ENCODE measurements around the gene AQP9.

The AQP9 gene

GRCh38 chr15:58119016-58119415, 19.2 kb upstream of the AQP9 start:
- Mint-ChIP-seq H3K27me3 (ENCODE audit: low read depth) (peaks cover 10% of the 10 kb centered on the region), H3K36me3 (ENCODE audit: low read depth) (no peaks in the 10 kb centered on the region)

DNA sequence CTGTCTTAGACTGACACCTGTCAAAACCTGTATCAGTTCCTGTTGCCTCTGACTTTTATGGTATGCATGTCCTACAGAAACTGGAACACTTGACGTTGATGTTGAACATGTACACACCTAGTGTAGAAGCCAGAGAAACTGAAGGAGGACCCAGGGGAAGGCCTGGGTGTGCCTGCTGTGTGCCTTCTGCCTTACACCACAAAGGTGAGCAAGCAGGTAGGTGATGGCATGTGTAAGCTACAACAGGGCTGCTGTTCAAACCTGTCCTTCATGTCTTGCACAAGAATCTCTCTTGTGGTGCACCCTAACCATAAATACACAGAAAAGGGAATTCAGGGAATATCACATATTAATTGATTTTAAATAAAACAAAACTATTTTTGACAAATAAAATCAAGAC, 13.6 kb upstream of the AQP9 start:
- H3K9me3 Mint-ChIP-seq, result peaks cover 7% of the 10 kb centered on the region
- no peak overlapping the region for H3K4me3 Mint-ChIP-seq
- no peak overlapping the region for H3K27ac Mint-ChIP-seq
- H3K4me1 Mint-ChIP-seq (ENCODE audit: low read depth), result no peaks in the 10 kb centered on the region
- no peak for DNase-seq (ENCODE audit: low spot score)
- no peaks in the 10 kb centered on the region for H3K36me3 Mint-ChIP-seq (ENCODE audit: low read depth)
- peaks cover 11% of the 10 kb centered on the region for H3K27me3 Mint-ChIP-seq (ENCODE audit: low read depth)

More at GRCh38 chr15:58119016-58119415, 19.2 kb upstream of the AQP9 start:
- no peak overlapping the region for H3K27ac Mint-ChIP-seq
- DNase-seq (ENCODE audit: low spot score), result no peak
- H3K9me3 Mint-ChIP-seq, result no peaks in the 10 kb centered on the region
- peaks cover 2% of the 10 kb centered on the region for H3K4me1 Mint-ChIP-seq (ENCODE audit: low read depth)
- no peak overlapping the region for H3K4me3 Mint-ChIP-seq

DNA sequence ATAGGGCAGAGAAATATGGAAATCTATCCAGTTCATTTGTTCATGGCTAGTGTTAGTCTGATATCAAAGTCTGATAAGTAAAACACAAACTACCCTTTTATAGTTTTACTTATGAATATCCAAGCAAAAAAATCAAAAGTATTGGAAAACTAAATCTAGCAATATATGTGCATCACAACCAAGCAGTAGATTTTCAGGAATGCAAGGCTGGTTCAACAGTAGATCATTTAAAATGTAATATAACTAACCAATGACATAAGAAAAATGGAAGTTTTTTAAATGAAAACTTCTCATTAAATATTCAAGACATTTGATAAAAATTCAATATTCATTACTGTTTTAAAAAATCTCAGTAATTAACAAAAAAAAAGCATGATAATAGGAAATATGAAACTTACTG, 12.8 kb upstream of the AQP9 start:
- no peak overlapping the region for H3K4me3 Mint-ChIP-seq
- no peak overlapping the region for H3K27ac Mint-ChIP-seq
- H3K4me1 Mint-ChIP-seq (ENCODE audit: low read depth), result no peaks in the 10 kb centered on the region
- H3K27me3 Mint-ChIP-seq (ENCODE audit: low read depth), result peaks cover 11% of the 10 kb centered on the region
- no peak for DNase-seq (ENCODE audit: low spot score)
- H3K36me3 Mint-ChIP-seq (ENCODE audit: low read depth), result no peaks in the 10 kb centered on the region
- peaks cover 7% of the 10 kb centered on the region for H3K9me3 Mint-ChIP-seq

DNA sequence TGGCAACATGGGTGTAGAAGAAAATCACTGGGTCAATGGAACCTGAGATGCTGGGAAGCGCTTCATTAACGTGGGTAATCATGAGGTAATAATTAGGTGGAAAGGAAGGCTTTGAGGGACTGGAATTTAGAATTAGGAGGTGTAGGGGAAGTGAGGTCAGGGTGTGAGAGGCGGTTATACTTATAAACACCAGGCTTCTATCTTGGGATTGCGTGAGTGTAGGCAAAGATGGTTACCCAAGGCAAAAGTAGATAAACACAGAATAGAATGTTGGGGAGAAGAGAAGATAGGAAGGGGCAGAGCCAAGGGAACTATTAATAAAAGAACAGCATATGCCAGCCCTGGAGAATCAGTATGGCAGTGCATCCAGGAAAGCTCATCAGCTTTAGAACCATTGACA, 3.3 kb upstream of the AQP9 start:
- H3K27me3 Mint-ChIP-seq (ENCODE audit: low read depth), result peaks cover 13% of the 10 kb centered on the region
- no peak overlapping the region for H3K4me3 Mint-ChIP-seq
- H3K27ac Mint-ChIP-seq, result no peak overlapping the region
- no peaks in the 10 kb centered on the region for H3K36me3 Mint-ChIP-seq (ENCODE audit: low read depth)
- H3K4me1 Mint-ChIP-seq (ENCODE audit: low read depth), result peaks cover 3% of the 10 kb centered on the region
- no peak for DNase-seq (ENCODE audit: low spot score)
- no peaks in the 10 kb centered on the region for H3K9me3 Mint-ChIP-seq

DNA sequence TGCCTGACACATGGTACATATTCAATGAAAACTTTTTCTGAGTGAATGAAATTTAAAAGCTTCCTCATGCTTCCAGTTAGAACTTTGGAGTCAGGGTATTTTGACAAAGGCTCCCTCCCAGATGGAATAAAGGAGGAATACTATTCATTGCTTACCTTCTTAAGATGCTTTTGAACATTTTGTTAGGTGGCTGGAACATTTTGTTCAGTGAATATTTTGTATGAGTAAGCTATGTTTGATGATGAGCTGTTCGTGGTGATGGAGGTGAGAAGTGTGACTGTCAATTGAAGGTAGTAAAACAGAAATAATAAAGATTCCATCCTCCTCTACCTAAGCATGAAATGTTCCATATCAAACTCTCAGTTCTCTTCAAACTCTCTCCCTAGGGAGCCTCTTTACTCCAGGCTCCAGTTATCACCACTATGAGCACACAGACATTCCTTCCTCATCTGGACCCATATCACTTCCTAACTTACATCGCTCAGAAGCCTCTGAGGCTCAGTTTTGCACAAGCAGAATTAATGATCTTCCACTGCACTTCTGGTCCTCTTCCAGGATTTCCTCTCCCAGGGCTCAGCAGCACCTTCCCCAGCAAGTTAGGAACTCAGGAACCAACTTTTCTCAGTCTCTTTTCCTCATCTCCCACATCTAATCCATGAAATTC, 2.5 kb upstream of the AQP9 start:
- Mint-ChIP-seq H3K27ac (no peak overlapping the region), H3K4me1 (ENCODE audit: low read depth) (peaks cover 4% of the 10 kb centered on the region), H3K4me3 (no peak overlapping the region), H3K27me3 (ENCODE audit: low read depth) (peaks cover 13% of the 10 kb centered on the region), H3K9me3 (no peaks in the 10 kb centered on the region), H3K36me3 (ENCODE audit: low read depth) (no peaks in the 10 kb centered on the region)
- DNase-seq (ENCODE audit: low spot score), result no peak

DNA sequence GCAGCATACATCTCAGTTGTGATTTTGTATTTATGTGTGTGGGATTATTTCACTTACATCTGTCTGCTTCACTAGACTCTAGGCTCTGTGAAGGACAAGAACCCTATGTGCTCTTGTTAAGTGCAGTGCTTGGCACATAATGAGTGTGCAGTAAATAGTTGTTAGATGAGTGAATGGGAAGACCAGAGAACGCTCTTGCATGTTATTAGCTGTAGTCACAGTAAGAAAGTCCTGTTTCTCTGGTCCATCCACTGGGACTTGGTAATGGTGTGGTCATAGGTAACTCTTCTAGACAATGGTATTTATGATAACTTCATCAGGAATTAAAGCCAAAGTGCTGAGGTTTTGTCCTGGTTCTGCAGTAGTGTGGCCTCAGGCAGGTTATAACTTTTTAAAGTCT, 1.4 kb upstream of the AQP9 start:
- no peaks in the 10 kb centered on the region for H3K9me3 Mint-ChIP-seq
- no peak overlapping the region for H3K27ac Mint-ChIP-seq
- no peaks in the 10 kb centered on the region for H3K36me3 Mint-ChIP-seq (ENCODE audit: low read depth)
- H3K27me3 Mint-ChIP-seq (ENCODE audit: low read depth), result peaks cover 13% of the 10 kb centered on the region
- peaks cover 4% of the 10 kb centered on the region for H3K4me1 Mint-ChIP-seq (ENCODE audit: low read depth)
- no peak for DNase-seq (ENCODE audit: low spot score)
- H3K4me3 Mint-ChIP-seq, result no peak overlapping the region

DNA sequence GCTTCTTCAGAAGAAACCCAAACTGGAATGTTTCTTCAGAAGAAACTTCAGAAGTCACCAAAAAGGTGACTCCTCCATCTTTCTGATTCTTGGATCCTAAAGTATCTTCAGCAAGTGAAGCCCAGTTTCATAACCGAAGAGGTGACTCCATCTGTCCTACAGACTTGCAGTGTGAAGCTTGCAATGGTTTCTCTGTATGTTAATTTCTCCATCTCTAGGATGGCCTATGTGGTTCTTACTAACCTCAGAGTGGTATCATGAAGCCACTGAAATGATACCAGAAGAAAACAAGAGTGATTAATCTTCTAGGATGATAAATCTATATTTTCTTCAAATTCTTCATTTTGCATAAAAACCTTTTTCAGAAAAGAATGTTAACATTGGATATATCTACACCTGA, 495 bp upstream of the AQP9 start:
- peaks cover 5% of the 10 kb centered on the region for H3K4me1 Mint-ChIP-seq (ENCODE audit: low read depth)
- no peak overlapping the region for H3K27ac Mint-ChIP-seq
- no peaks in the 10 kb centered on the region for H3K36me3 Mint-ChIP-seq (ENCODE audit: low read depth)
- DNase-seq (ENCODE audit: low spot score), result no peak
- H3K27me3 Mint-ChIP-seq (ENCODE audit: low read depth), result peaks cover 10% of the 10 kb centered on the region
- H3K9me3 Mint-ChIP-seq, result no peaks in the 10 kb centered on the region
- H3K4me3 Mint-ChIP-seq, result no peak overlapping the region

GRCh38 chr15:58139276-58139988, 1.3 kb downstream of the AQP9 start:
- no peaks in the 10 kb centered on the region for H3K9me3 Mint-ChIP-seq
- H3K4me3 Mint-ChIP-seq, result no peak overlapping the region
- no peaks in the 10 kb centered on the region for H3K36me3 Mint-ChIP-seq (ENCODE audit: low read depth)

DNA sequence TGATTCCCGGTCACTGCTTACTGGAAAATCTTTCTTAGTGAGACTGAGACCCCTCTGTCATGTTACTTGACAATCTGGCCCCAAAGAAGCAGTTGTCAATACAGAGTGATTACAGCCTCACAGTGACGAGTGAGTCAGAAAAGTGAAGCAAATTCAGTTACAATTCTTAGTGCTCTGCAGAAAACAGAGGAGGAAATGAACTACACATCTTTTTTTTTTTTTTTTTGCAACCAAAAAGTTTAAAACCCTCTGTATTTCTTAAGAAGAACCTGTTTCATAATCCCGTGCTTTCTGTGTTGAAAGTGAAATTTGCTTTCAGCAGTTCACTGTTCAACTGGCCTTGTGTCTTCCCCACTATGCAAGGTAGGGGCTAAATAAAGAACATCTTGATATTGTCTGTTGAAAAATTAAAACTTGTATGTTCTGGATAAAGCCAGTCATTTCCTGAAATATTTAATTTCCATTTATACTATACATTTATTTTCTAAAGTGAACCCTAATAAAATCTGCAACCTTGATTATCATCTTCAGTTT, 1.9 kb downstream of the AQP9 start:
- peaks cover 1% of the 10 kb centered on the region for H3K27me3 Mint-ChIP-seq (ENCODE audit: low read depth)
- no peak for DNase-seq (ENCODE audit: low spot score)
- peaks cover 14% of the 10 kb centered on the region for H3K4me1 Mint-ChIP-seq (ENCODE audit: low read depth)
- no peaks in the 10 kb centered on the region for H3K9me3 Mint-ChIP-seq
- H3K27ac Mint-ChIP-seq, result no peak overlapping the region
- no peak overlapping the region for H3K4me3 Mint-ChIP-seq
- H3K36me3 Mint-ChIP-seq (ENCODE audit: low read depth), result no peaks in the 10 kb centered on the region

More at GRCh38 chr15:58139276-58139988, 1.3 kb downstream of the AQP9 start:
- peaks cover 6% of the 10 kb centered on the region for H3K27me3 Mint-ChIP-seq (ENCODE audit: low read depth)
- DNase-seq (ENCODE audit: low spot score), result no peak
- H3K4me1 Mint-ChIP-seq (ENCODE audit: low read depth), result peaks cover 14% of the 10 kb centered on the region
- no peak overlapping the region for H3K27ac Mint-ChIP-seq

GRCh38 chr15:58141894-58142293, 3.7 kb downstream of the AQP9 start:
- DNase-seq (ENCODE audit: low spot score), result no peak
- Mint-ChIP-seq H3K4me1 (ENCODE audit: low read depth) (peaks cover 14% of the 10 kb centered on the region), H3K27me3 (ENCODE audit: low read depth) (peaks cover 2% of the 10 kb centered on the region), H3K36me3 (ENCODE audit: low read depth) (no peaks in the 10 kb centered on the region), H3K4me3 (no peak overlapping the region), H3K9me3 (no peaks in the 10 kb centered on the region), H3K27ac (no peak overlapping the region)

DNA sequence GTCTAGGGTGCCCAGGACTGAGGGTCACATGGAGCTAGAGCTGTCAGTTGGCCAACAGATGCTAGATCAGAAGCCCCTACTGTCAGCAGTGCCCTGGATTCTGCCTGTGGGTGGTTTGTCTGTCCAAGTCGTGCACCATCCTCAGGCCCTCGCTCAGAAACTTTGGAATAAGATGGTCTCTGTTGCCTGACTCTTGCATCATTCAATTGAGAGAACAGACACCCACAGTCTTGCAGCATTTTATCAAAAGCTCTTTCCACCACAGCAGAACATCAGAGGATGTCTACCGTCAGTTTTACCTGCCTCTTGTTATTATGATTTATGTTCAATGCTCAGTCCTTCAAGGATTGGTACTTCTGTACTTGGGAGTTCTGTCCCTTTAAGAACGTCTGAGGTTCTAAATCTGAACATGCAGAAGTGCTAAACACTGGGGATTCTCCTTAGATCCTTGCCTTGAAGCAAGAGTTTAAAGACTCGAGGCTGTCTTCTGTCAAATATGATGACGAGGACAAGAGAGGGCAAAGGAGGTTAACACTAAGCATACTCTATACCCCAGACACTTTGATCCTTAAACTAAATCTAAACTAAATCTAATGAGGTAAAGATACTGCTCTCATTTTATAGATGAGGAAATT, 4.8 kb downstream of the AQP9 start:
- Mint-ChIP-seq H3K36me3 (ENCODE audit: low read depth) (no peaks in the 10 kb centered on the region), H3K27me3 (ENCODE audit: low read depth) (peaks cover 2% of the 10 kb centered on the region), H3K27ac (no peak overlapping the region), H3K4me3 (no peak overlapping the region), H3K9me3 (no peaks in the 10 kb centered on the region), H3K4me1 (ENCODE audit: low read depth) (peaks cover 11% of the 10 kb centered on the region)
- no peak for DNase-seq (ENCODE audit: low spot score)

- Mint-ChIP-seq H3K9me3 (no peaks in the 10 kb centered on the region), H3K4me3 (no peak overlapping the region), H3K27me3 (ENCODE audit: low read depth) (peaks cover 2% of the 10 kb centered on the region), H3K36me3 (ENCODE audit: low read depth) (no peaks in the 10 kb centered on the region), H3K27ac (no peak overlapping the region), H3K4me1 (ENCODE audit: low read depth) (peaks cover 9% of the 10 kb centered on the region)
- DNase-seq (ENCODE audit: low spot score), result no peak
Observed at GRCh38 chr15:58145606-58146005, 7.4 kb downstream of the AQP9 start.

GRCh38 chr15:58146211-58146610, 8.0 kb downstream of the AQP9 start:
- Mint-ChIP-seq H3K4me3 (no peak overlapping the region), H3K36me3 (ENCODE audit: low read depth) (no peaks in the 10 kb centered on the region), H3K4me1 (ENCODE audit: low read depth) (peaks cover 9% of the 10 kb centered on the region), H3K27ac (no peak overlapping the region), H3K9me3 (no peaks in the 10 kb centered on the region), H3K27me3 (ENCODE audit: low read depth) (peaks cover 2% of the 10 kb centered on the region)
- DNase-seq (ENCODE audit: low spot score), result no peak

DNA sequence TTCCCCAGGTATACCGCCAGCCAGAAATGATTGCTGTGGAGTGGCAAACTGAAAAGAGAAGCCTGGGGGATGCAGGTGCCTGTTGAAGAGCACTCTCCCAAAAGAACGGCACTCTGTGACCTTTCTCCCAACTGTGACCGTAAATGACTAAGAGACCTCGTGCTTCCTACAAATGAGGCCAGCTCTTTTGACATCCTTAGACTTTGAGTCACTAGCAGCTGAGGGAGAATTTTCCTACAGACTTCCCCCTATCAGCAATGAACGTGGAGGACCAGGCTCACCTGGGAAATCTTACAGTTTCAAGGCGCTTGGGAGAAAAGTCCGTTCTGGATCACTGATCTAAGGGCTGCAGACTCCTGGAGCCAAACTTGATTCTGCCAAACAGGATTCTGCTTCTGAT, 8.6 kb downstream of the AQP9 start:
- Mint-ChIP-seq H3K27ac (no peak overlapping the region), H3K4me1 (ENCODE audit: low read depth) (peaks cover 9% of the 10 kb centered on the region), H3K9me3 (no peaks in the 10 kb centered on the region), H3K4me3 (no peak overlapping the region), H3K27me3 (ENCODE audit: low read depth) (peaks cover 2% of the 10 kb centered on the region), H3K36me3 (ENCODE audit: low read depth) (no peaks in the 10 kb centered on the region)
- DNase-seq (ENCODE audit: low spot score), result no peak
